A549 (cell line): ENCODE measurements around the gene TMEM175. TPM values are rescaled to one million over a fixed set of nuclear protein-coding genes. Genes with fewer than 3 reads are reported as not detected.

Source experiments
- ATAC-seq, 2 experiments: fragments of 200-7000 bp in 1 of 2; fragments of >200 bp in 1 of 2; cut with Nextera tagmentation in 1 of 2; cut with Tn5 transposase in 1 of 2; 3 replicates each; pipeline versions ENCODE4 v1.8.0 to v1.9.1; 2018 to 2020; ENCODE audit warnings: mild to moderate bottlenecking in 1 of 2, moderate library complexity in 1 of 2
- CTCF ChIA-PET: fragments of 300-600 bp; sonication (Branson Sonifier 250); formaldehyde crosslinking; extraction: SDS; loops from one replicate; lab custom pipeline; 2021; ENCODE audit warnings: antibody characterized with exemption, inconsistent platforms; lab: Yijun Ruan, JAX
- POLR2A ChIA-PET: fragments of 350-600 bp; formaldehyde crosslinking; extraction: SDS; loops from one replicate; lab custom pipeline; 2021; ENCODE audit warnings: antibody characterized with exemption, inconsistent platforms; lab: Yijun Ruan, JAX
- DNase-seq, 2 experiments: peaks; one replicate each; pipeline versions ENCODE4 v3.0.0 to v3.0.0-alpha.2; 2011 to 2016; ENCODE audit warnings: low read depth in 1 of 2, low spot score in 1 of 2
- FAIRE-seq: peaks from 2 replicates; lab custom pipeline; 2011; peaks lifted over from hg19 to GRCh38; lab: Jason Lieb, UNC
- H3K27ac ChIP-seq, 2 experiments: fragments of >200 bp; sonication (Bioruptor Twin); formaldehyde crosslinking; 3 replicates each; pipeline ENCODE4 v1.5.1; 2016 to 2017
- H3K4me1 ChIP-seq: fragments of >200 bp; sonication (Bioruptor Twin); formaldehyde crosslinking; 3 replicates; pipeline ENCODE4 v1.6.1; 2016
- H3K4me2 ChIP-seq: fragments of >200 bp; sonication (Bioruptor Twin); formaldehyde crosslinking; 3 replicates; pipeline ENCODE4 v1.6.1; 2016
- H3K4me3 ChIP-seq: fragments of >200 bp; sonication (Bioruptor Twin); formaldehyde crosslinking; 3 replicates; pipeline ENCODE4 v1.5.1; 2016
- H3K9me3 ChIP-seq: fragments of >200 bp; sonication (Bioruptor Twin); formaldehyde crosslinking; 3 replicates; pipeline ENCODE4 v1.6.1; 2016
- CBX8 ChIP-seq: fragments of 200-600 bp; sonication (generic); IDR thresholded peaks from 2 replicates; pipeline ENCODE4 v1.6.1; 2016
- EHF ChIP-seq: fragments of 250-450 bp; sonication (Bioruptor Pico); IDR thresholded peaks from 2 replicates; pipeline ENCODE4 v1.5.0; 2020; ENCODE audit warnings: mild to moderate bottlenecking
- EHMT2 ChIP-seq: fragments of 200-600 bp; sonication (generic); IDR thresholded peaks from 2 replicates; pipeline ENCODE4 v1.6.1; 2016; ENCODE audit warnings: antibody characterized with exemption, low read depth, mild to moderate bottlenecking, moderate library complexity
- FOSL2 ChIP-seq, 2 experiments: fragments of 450-650 bp in 1 of 2; fragments of >200 bp in 1 of 2; sonication (Bioruptor Twin) in 1 of 2; formaldehyde crosslinking; IDR thresholded peaks; 2 replicates each; pipeline versions ENCODE4 v1.5.0 to v1.6.1; 2016 to 2020; ENCODE audit warnings: mild to moderate bottlenecking in 1 of 2, moderate library complexity in 1 of 2
- FOXS1 ChIP-seq: fragments of 250-450 bp; sonication (Bioruptor Pico); IDR thresholded peaks from 2 replicates; pipeline ENCODE4 v1.5.0; 2020; ENCODE audit warnings: mild to moderate bottlenecking, moderate library complexity
- HEYL ChIP-seq: fragments of 250-450 bp; sonication (Bioruptor Pico); IDR thresholded peaks from 2 replicates; pipeline ENCODE4 v1.8.0; 2021; ENCODE audit warnings: mild to moderate bottlenecking, moderate library complexity
- HMGXB4 ChIP-seq: fragments of 250-450 bp; sonication (Bioruptor Pico); IDR thresholded peaks from 2 replicates; pipeline ENCODE4 v1.5.0; 2021; ENCODE audit warnings: mild to moderate bottlenecking, moderate library complexity, borderline replicate concordance
- HOXB5 ChIP-seq: fragments of 250-450 bp; sonication (Bioruptor Pico); IDR thresholded peaks from 2 replicates; pipeline ENCODE4 v1.5.0; 2020; ENCODE audit warnings: mild to moderate bottlenecking, moderate library complexity
- KDM5A ChIP-seq: fragments of 200-600 bp; sonication (generic); IDR thresholded peaks from 2 replicates; pipeline ENCODE4 v1.6.1; 2016; ENCODE audit warnings: antibody characterized with exemption, mild to moderate bottlenecking
- MAFK ChIP-seq: fragments of 450-650 bp; IDR thresholded peaks from 2 replicates; pipeline ENCODE4 v1.6.1; 2014; ENCODE audit not compliant: partially characterized antibody
- MAZ ChIP-seq: fragments of 150-350 bp; IDR thresholded peaks from 2 replicates; pipeline ENCODE4 v1.6.1; 2014; ENCODE audit warnings: antibody characterized with exemption, low read depth, low read length, borderline replicate concordance
- NPAS2 ChIP-seq: fragments of 250-450 bp; sonication (Bioruptor Pico); IDR thresholded peaks from 2 replicates; pipeline ENCODE4 v1.8.0; 2022; ENCODE audit warnings: mild to moderate bottlenecking, moderate library complexity, borderline replicate concordance
- PBX3 ChIP-seq: IDR thresholded peaks from 2 replicates; pipeline ENCODE4 v1.6.1; 2012
- SREBF2 ChIP-seq: fragments of 450-650 bp; IDR thresholded peaks from 2 replicates; pipeline ENCODE4 v1.6.1; 2014; ENCODE audit warnings: mild to moderate bottlenecking, moderate library complexity
- TP53 ChIP-seq: fragments of 250-450 bp; sonication (Bioruptor Pico); IDR thresholded peaks from 2 replicates; pipeline ENCODE4 v1.5.0; 2021; ENCODE audit warnings: mild to moderate bottlenecking, moderate library complexity
- WGBS: methylation state at CpG from one replicate; pipeline ENCODE4 v1.1.6; 2017; ENCODE audit errors: missing lambda C conversion rate; 5-methylcytosine and 5-hydroxymethylcytosine counted together
- polyA plus RNA-seq, 4 experiments: library from polyadenylated mRNA; depleted of rRNA in 3 of 4; stranded (reverse); fragments of >200 nt; fragmentation: RNase III in 1 of 4; extraction: RNeasy Plus Mini Kit Qiagen cat#74134 plus additional on column Dnase treatment in 1 of 4; gene quantifications; 2 replicates in 3 of 4; 3 replicates in 1 of 4; pipeline ENCODE4 v1.2.3, GENCODE V29; 2011 to 2017
- TF ChIP-seq, protein P1 (sequence below): fragments of >200 bp; sonication (Bioruptor Twin); formaldehyde crosslinking; IDR thresholded peaks from 3 replicates; pipeline ENCODE4 v1.5.1; 2016
- TF ChIP-seq, protein P2 (sequence below): fragments of >200 bp; sonication (Bioruptor Twin); formaldehyde crosslinking; IDR thresholded peaks from 2 replicates; pipeline ENCODE4 v1.6.1; 2016

TMEM175 gene
- polyA plus RNA-seq, 2 of the 4 experiments (the other 2 are of a cell fraction), result 15.7 to 19.4 TPM

GRCh38 chr4:903066-904046 lies 28.9 kb upstream of the TMEM175 start:
- Histone ChIP-seq H3K4me2 (no peak overlapping the region), H3K4me3 (no peak overlapping the region), H3K27ac (no peak overlapping the region), H3K9me3 (no peaks in the 10 kb centered on the region), H3K4me1 (no peaks in the 10 kb centered on the region)
- 90% methylated on average over 31 of the region's 42 CpGs for WGBS
- no peak for TF ChIP-seq HMGXB4 (CRISPR knock-in tag)
- TF ChIP-seq NPAS2 (CRISPR knock-in tag), result no peak
- TF ChIP-seq EHF, result no peak
- no peak for TF ChIP-seq EHMT2
- TF ChIP-seq KDM5A, result no peak
- TF ChIP-seq HEYL, result no peak
- no peak for TF ChIP-seq TP53
- TF ChIP-seq SREBF2, result no peak
- no peak for TF ChIP-seq FOXS1 (CRISPR knock-in tag)
- no peak for TF ChIP-seq HOXB5 (CRISPR knock-in tag)
- no peak for TF ChIP-seq MAFK
- TF ChIP-seq MAZ, result no peak
- TF ChIP-seq FOSL2 (IDR thresholded peaks at IDR 0.05), result no peak
- TF ChIP-seq FOSL2 (CRISPR knock-in tag; IDR thresholded peaks at IDR 0.05), result no peak
- TF ChIP-seq CBX8, result no peak
- TF ChIP-seq, protein P1, sequence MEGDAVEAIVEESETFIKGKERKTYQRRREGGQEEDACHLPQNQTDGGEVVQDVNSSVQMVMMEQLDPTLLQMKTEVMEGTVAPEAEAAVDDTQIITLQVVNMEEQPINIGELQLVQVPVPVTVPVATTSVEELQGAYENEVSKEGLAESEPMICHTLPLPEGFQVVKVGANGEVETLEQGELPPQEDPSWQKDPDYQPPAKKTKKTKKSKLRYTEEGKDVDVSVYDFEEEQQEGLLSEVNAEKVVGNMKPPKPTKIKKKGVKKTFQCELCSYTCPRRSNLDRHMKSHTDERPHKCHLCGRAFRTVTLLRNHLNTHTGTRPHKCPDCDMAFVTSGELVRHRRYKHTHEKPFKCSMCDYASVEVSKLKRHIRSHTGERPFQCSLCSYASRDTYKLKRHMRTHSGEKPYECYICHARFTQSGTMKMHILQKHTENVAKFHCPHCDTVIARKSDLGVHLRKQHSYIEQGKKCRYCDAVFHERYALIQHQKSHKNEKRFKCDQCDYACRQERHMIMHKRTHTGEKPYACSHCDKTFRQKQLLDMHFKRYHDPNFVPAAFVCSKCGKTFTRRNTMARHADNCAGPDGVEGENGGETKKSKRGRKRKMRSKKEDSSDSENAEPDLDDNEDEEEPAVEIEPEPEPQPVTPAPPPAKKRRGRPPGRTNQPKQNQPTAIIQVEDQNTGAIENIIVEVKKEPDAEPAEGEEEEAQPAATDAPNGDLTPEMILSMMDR, result no peak
- ChIA-PET POLR2A (interaction anchor here (1.4 kb wide), 1 partner anchor 29 kb away, joined by 3 read pairs; the partner anchor contains the start of gene TMEM175), CTCF (no interaction called here)
- ATAC-seq (0 out of 6 replicates have a peak, but pooled peaks of 1 of the 2 experiments have one; percentile 15), DNase-seq (no peak), FAIRE-seq (no peak)

DNA sequence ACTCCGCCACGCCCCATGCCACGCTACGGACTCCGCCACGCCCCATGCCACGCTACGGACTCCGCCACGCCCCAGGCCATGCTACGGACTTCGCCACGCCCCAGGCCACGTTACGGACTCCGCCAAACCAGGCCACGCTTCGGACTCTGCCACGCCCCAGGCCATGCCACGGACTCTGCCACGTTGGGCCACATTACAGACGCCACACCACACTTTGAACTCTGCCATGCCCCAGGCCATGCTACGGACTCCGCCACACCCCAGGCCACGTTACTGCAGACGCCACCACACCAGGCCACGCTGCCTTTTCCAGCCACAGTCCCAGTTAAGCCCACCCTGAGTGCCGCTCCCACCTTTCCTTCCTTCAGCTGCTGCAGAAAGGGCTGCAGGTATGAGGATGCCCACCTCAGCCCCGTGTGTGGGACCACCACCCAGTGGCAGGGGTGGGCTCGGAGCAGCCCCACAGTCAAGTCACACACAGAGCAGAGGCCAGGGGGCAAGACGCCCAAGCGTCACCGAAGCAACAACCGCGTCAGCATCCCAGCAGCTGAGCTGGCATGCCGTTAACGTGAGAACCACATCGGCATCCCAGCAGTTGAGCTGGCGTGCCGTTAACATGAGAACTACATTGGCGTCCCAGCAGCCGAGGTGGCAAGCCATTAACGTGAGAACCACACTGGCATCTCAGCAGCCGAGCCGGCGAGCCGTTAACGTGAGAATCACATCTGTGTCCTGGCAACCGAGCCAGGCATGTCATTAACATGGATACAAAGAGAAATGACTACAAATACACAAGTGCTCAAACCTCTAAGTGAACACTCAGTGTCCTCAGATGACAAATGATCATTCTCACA lies 26.5 kb upstream of the TMEM175 start:
- Histone ChIP-seq H3K27ac (no peak overlapping the region), H3K4me1 (no peaks in the 10 kb centered on the region), H3K9me3 (no peaks in the 10 kb centered on the region), H3K4me2 (no peak overlapping the region)
- ChIA-PET CTCF (interaction anchor here (1.2 kb wide), 1 partner anchor 8 kb away, joined by 3 read pairs; no protein-coding TSS in a partner anchor), POLR2A (no interaction called here)
- no peak for FAIRE-seq
- TF ChIP-seq, protein P2, sequence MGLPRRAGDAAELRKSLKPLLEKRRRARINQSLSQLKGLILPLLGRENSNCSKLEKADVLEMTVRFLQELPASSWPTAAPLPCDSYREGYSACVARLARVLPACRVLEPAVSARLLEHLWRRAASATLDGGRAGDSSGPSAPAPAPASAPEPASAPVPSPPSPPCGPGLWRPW, result no peak
- no peak for TF ChIP-seq PBX3
- TF ChIP-seq, all 56 proteins: peak for 0
- no peak for DNase-seq
- 97% methylated on average over 43 of the region's 49 CpGs for WGBS
- no peak overlapping the region for H3K4me3 ChIP-seq
- ATAC-seq, result no peak
